NCI-H2196 (cell line): ENCODE results near the gene SELENBP1.
"Not testable (repeated sequence)": the region's sequence is repeated elsewhere in the genome, so short reads cannot be mapped to it uniquely, and the experiment has no call there.

Experiments
- DNase-seq: peaks from one replicate; lab custom pipeline; 2025; ENCODE audit not compliant: unreplicated experiment; lab: John Stamatoyannopoulos, UW

The SELENBP1 gene

DNA sequence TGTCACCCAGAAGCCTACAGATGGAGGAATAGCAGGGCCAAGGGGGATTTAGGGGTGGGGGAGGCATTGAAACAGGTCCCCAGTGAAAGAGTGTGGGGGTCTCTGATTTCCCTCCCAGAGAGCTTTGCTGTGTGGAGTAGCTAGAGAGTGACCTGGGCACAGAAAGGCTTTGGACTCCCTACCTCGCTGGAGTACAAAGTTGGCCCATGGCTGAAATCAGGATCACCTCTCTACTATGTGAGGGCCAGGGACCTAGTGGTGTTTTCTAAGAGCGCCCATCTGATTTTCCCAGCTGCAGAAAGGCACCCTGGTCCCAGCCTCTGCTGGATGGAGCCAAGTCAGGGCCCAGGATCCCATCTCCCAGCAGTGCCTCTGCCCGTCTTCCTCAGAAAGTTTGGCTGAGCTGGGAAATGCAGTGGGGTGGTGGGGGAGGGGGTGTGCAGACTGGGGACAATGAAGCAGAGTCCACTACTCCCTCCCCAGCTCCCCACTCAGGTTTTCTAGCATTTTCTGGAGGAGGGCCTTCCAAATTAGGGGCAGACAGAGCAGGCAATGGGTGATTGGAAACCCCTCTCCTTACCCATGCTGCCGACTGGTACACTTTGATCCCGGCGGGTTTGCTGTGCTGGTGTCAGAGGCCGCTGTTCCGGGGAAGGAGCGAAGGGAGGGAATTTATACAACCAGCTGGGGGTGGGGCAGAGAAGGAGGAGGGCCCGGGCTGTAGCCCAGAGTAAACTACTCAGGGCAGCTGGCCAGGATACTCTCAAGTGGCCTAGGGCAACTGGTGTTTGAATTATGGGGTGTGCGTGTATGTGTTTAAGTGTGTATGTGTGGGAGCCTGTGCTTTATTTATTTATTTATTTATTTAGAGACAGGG, at the start of gene SELENBP1:
Gene SELENBP1 (minus strand): TSS at position 648 of the 877 bp plus-strand sequence. CDS start 64 bp downstream, at position 584.
- peak; percentile 93 for DNase-seq

DNA sequence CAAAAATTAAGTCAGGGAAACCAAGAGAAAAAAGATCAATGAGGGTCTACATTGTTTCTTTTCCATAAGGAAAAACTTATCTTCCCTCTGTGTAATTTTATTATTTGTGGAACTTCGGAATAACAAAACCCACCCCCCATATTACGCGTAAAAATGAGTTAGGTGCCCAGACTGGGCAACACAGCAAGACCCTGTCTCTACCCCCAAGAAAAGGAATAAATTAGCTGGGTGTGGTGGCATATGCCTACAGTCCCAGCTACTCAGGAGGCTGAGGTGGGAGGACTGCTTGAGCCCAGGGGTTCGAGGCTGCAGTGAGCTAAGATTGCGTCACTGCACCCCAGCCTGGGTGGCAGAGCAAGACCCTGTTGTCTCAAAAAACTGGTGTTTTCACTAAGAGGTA, 47.3 kb upstream of the SELENBP1 start:
- no peak for DNase-seq

DNA sequence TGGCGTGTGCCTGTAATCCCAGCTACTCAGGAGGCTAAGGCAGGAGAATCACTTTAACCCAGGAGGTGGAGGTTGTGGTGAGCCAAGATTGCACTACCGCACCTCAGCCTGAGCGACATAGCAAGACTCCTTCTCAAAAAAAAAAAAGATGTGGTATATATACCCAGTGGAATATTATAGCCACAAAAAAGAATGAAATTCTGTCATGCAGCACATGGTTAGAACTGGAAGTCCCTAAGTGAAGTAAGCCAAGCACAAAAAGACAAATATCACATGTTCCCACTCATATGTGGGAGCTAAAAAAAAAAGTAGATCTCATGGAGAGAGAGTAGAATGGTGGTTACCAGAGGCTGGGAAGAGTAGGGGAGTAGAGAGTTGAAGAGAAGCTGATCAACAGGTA, 45.6 kb upstream of the SELENBP1 start:
- no peak for DNase-seq

DNA sequence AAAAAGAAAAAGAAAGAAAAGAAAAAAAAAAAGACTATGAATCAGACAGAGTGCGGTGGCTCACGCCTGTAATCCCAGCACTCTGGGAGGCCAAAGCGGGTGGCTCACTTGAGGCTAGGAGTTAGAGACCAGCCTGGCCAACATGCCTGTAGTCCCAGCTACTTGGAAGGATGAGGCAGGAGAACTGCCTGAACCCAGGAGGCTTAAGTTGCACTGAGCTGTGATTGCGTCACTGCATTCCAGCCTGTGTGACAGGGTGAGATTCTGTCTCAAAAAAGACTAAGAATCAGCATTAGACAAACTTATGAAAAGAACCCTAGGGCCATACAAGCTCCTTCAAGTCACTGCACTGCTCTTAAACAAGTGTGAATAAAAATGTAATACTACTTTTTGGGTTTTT, 43.7 kb upstream of the SELENBP1 start:
- no peak for DNase-seq

DNA sequence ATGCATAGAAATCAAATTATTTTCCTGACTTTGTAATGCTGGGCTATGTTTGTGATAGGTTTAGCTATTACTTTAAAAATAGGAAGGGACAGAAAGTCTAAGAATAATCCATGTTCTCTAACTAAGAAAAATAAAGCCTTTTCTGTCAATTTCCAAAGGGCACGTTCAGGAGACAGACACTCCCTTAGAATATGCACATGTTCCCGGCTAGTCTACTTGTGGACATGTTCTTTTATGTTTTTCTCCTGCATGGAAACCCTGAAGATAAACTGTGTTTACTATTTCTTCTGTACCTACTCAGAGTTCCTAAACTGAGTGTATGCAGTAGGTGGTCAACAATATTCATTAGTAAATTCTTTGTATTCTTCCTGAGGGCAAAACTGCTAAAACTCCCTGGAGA, 39.4 kb upstream of the SELENBP1 start:
- DNase-seq, result no peak

DNA sequence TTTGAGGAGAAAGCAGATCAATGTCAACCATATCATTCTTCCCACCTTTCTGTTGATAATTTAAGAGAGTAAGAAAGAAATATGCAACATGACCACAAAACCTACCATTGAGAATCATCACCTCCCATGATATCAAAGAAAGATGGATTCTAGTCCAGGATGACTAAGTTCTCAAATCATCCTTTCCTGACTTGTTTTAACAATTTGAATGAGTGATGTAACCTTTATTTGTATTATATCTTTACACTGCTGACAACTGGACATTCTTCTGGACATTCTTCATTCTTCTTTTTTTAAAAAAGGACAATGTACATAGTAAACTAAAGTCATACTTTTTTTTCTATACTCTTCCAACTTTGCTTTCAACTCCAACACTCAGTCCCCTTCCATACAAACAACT, 36.4 kb upstream of the SELENBP1 start:
- no peak for DNase-seq

DNA sequence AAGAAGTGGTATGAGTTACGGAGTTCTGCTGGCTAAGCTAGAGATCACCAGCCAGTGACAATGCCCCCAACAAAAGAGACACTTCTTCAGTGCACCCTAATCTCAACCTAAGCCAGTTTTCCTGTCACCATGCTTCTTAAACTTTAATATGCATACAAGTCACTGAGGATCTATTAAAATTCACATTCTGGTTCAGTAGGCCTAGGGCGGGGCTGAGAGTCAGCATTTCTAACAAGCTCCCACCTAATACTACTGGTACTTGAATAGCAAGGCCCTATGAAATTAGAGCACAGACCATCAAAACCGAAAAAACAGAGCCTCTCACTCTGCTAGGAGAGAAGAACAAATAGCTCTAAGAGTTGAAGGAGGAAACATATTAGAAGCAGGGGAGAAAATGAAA, 34.8 kb upstream of the SELENBP1 start:
- no peak for DNase-seq

DNA sequence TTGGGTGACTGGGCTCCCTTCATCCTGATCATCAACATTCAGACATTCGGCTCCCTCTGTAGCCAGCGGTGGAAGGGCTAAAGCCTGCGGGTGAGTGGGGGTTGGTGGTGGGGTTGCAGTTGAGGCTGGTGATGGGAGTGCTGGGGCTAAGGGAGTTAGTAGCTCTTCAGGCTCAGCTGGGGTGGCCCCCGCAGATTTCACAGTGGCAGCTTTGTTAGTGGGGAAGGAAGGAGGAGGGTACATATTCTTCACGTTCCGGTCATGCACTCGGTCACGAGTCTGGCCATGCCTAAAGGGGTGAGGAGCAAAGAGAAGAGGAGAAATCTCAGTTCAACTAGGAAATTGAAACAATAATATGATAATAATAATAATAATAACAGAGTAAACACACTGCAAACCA, 33.7 kb upstream of the SELENBP1 start:
- no peak for DNase-seq

DNA sequence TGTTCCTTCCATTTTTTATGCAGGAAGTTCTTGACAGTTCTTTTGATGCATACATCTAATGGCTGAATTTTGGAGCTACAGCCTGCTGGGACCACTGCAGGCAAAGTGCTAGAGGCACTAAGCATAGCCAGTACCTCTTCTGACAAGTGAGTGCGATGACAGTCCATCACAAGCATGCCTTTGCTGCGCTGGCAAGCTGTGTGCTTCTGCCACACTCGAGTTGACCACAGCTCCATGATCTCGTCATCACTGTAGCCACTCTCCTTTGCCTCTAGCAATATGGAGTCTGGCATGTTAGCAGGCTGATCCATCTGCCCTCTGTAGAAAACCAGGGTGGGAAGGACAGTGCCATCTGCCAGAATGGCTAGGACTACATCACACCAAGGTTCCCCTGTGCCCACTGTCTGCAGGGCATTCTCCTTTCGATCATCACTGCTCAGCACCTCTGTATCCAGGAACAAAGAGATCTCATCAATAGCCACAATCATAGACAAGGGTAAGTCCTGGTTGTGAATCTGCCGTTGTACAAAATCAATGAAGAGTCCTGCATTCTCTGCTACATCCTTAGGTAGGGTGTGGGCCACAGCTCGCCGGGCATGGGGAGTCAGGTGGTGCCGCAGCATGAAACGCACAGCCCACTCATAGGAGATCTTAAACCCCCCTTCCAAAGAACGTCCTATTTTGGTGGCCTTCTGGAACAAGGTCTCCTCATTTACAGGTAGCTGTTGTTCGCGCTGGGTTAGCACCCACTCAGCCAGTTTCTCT, 32.9 kb upstream of the SELENBP1 start:
- DNase-seq, result no peak

DNA sequence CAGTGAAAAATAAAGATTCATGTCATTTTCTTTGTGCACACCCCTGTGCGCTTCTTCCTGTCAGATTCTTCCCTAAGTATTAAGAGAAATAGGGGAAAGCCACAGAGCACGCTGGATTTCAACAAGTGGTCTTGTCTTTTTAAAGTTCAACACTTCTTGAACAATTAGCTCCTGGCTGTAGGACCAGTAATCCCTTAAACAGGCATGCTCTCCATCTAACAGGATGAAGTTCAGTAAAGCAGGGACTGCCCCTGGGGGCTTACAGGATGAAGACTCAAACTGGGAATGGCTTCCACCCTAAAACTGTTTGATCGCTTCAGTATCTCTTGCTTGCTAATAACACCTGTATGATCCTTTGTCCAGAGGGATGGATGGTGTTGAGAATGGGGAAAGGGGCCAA, 31.1 kb upstream of the SELENBP1 start:
- DNase-seq, result no peak

DNA sequence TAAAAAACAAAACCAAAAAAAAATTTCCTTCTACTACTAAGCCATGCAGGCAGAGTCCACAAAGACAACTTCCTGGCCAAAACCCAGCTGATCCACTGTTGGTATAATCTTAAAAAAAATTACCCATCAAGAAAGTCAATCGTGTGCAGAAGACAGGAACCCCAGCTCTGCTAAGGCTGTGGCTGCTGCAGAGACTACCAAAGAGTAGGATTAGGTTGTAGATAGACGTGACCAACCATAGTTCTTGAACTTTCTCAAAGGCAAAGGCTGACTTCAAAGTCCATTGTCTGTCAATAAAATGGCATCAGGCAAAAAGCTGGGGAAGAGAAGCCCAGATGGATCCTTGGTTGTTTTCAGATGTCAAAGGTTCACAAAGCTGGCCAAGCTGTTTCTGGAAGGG, 30.3 kb upstream of the SELENBP1 start:
- DNase-seq, result no peak

DNA sequence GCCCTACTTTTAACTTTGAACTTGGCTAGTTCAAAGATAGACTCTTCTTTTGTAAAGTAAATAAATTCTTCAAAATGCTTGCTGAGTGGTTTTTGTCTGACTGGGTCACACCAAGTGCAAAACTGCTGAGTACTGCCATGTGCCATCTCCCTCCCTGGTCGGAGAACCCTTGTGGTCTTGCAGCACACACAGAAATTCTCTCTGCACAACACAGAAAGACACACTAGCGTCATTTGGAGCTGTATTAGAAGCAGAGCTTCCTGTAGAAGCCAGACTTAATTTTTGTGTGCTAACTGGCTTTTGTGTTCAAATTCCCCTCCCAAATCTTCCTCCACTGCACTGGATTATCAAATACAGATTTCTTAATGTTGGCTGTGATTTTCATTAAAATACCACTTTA, 29.4 kb upstream of the SELENBP1 start:
- no peak for DNase-seq

DNA sequence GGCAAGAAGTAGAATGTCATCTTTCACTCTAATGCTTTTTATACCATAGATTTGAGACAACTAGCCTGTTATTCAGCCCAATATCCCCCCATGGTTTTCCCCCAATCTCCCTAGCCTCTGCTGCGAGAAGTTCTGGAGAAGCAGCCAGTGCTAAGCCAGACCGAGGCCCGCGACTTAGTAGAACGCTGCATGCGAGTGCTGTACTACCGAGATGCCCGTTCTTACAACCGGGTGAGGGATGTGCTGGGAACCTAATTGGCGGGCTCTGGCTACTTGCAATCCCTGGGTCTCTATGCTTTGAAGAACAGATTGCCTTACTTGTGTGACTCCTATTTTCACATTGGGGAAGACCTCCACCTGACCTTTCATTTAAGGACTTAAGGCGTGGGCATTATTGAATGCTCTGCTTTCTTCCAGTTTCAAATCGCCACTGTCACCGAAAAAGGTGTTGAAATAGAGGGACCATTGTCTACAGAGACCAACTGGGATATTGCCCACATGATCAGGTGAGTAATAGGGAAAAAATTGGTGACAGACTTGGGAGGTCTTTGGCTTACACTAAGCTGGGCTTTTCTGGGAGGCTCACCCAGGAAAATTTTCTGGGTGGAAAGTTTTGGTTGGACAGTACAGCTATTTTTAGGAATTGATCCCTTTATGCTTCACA, 28.8 kb upstream of the SELENBP1 start:
- DNase-seq, result no peak

DNA sequence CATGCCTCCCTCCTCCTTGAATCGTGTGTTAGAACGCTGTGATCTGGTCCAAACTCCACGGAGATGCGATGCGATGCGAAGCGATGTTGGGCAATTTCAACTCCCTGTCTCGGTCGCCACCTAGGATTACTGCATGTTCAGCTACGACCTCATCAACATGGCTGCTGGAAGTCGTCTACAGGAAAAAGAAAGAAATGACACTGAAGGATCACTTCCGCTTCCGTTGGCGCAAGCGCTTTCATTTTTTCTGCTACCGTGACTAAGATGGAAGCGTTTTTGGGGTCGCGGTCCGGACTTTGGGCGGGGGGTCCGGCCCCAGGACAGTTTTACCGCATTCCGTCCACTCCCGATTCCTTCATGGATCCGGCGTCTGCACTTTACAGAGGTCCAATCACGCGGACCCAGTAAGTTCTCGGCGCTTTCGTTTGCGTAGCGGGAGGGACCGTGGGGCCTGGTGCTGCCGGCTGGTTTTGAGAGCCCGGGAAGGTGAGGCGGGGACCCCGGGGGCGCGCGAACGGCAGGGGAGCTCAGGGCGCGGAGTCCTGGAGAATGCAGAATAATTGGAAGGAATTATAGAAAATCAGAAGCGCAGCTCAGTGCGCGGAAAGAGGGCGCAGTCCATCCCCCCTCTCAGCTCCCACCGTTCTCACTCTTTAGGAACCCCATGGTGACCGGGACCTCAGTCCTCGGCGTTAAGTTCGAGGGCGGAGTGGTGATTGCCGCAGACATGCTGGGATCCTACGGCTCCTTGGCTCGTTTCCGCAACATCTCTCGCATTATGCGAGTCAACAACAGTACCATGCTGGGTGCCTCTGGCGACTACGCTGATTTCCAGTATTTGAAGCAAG, 27.0 kb upstream of the SELENBP1 start, which contains the start of gene PSMB4:
Gene PSMB4 (plus strand): TSS at position 250 of the 848 bp plus-strand sequence. CDS start 15 bp downstream, at position 265.
- peak; percentile 89 for DNase-seq

DNA sequence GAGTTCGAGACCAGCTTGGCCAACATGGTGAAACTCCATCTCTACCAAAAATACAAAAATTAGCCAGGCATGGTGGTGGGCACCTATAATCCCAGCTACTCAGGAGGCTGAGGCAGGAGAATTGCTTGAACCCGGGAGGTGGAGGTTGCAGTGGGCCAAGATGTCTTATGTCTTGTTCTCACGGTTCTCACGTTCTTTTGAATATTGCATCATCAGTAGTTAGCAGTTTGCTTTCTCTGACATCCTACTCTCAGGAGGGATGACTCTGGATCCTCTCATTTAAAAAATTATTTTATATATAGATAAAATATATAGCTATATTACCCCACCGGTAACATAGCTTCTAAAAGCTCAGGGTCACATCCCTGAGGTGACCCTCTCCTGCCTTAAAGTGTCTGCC, 23.8 kb upstream of the SELENBP1 start:
- not testable (repeated sequence) for DNase-seq

DNA sequence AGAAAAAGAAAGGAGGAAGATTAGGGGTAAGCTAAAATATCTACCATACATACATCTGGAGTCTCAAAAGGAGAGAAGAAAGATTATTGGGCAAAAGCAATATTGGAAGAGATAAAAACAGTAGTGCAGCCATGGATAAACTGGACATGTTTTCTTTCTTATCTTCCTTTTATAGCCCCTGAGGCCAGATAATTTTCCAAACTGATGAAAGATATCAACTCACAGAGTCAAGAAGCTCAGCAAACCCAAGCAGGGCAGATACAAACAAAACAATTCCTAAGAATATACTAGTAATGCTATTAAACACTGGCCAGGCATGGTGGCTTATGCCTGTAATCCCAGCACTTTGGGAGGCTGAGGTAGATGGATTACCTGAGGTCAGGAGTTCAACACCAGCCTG, 21.1 kb upstream of the SELENBP1 start:
- DNase-seq, result no peak

DNA sequence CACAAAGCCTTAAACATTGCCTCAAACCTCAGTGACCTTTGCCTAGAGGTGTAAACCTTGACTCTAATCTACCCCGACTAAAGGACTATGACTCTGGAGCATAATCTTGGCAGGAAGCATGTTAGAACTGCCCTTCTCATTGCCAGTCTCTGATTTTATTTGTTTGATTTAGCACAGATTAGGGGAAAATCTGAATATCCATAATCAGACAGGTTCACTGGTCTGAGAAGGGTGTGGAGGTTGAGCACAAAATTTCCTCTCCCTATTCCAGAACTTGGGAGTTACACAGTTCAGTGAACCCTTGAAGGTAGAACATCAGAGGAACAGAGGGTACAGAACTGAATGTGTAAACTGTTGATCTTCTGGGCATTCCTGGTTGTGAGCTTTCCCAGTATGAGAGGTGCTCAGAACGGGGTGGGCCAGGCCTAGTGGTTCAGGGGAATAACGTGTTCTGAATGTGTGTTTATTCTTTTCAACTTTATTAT, 18.6 kb upstream of the SELENBP1 start:
- no peak for DNase-seq

DNA sequence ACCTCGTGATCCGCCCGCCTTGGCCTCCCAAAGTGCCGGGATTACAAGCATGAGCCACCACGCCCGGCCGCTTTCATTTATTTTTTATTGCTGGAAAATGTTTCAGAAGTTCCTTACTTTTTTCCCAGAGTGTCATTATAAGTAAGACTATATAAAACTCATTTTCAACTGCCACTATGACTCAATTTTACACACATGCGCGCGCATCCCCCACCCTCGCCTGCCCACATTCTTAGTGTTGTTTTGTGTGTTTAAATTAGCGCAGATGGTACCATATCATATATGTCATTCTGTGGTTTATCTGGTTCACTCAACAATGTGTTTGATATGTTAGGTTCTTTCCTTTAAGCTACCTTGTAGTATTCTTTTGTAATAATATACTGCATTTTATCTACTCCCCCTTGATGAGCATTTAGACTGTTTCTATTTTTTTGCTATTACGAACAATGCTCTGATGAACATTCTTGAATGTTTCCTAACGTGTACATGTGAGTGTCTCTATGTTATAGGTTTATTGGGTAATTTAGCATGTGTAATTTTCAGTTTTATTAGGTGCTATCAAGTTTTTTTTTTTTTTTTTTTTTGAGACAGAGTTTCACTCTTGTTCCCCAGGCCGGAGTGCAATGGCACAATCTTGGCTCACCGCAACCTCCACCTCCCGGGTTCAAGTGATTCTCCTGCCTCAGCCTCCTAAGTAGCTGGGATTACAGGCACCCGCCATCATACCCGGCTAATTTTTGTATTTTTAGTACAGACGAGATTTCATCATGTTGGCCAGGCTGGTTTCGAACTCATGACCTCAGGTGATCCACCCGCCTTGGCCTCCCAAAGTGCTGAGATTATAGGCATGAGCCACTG, 17.9 kb upstream of the SELENBP1 start:
- not testable (repeated sequence) for DNase-seq

DNA sequence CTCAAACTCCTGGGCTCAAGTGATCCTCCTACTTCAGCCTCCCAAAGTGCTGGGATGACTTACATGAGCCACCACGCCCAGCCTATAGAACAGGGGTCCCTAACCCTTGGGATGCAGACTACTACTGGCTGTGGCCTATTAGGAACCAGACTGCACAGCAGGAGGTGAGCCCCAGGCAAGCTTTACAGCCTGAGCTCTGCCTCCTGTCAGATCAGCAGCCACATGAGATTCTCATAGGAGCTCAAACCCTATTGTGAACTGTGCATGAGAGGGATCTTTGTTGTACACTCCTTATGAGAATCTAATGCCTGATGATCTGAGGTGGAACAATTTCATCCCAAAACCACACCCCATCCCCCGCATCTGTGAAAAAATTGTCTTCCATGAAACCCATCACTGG, 13.5 kb upstream of the SELENBP1 start:
- DNase-seq, result no peak

DNA sequence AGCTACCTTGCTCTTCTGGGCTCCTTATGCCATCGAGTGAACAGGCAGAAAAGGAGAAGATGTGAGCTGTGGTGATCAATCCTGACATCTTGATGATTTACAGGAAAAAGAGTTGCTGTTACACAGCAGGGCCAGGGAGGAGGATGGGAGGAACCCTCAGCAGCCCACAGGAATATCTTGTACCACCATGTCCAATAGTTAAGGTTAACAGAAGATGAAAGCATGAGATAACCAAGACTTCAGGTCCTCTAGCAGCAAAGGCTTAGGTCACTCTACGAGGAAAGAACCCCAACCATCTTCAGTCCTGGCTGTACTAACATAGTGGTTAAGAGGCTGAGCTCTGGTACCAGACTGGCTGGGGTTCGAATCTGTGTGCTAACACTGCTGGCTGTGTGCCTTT, 12.1 kb upstream of the SELENBP1 start:
- DNase-seq, result no peak
